NCI-H345 treated with DMSO at 0.1 percent for 48 hours (cell line): ENCODE results near the gene RWDD2A.

Experiments used
- DNase-seq: peaks from one replicate; lab custom pipeline; 2025; ENCODE audit not compliant: unreplicated experiment; lab: John Stamatoyannopoulos, UW

The RWDD2A gene

DNA sequence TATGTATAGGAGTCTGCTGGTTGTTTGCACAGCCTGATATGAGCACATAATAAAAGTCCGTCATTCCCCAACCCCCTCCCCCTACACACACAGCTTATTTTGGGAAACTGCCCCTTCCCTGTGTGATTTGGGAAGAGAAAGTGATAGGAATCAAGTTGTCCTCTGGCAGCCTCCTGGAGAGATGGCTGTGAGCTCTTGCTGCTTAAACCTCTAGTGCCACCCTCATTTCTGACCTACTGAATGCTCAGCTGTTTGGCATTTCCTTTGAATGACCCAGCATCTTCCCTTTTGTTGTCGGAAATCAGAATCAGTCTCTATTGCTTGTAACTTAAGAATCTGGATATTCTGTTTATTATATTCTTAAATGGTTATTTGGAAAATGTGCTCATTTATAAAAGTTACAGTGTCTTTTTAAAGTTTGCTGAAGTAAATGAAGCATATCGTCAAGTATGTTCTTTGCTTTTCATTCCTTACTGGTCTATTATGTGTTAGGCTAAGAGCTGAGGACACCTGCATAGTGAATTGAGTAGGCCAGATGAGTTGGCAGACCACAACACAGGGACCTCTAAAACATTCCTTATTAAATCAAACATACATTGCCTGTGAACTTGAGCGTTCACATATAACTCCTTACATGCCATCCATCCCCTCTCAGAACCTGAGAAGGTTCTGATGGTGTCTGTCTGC, 5.5 kb downstream of the RWDD2A start:
- no peak for DNase-seq

DNA sequence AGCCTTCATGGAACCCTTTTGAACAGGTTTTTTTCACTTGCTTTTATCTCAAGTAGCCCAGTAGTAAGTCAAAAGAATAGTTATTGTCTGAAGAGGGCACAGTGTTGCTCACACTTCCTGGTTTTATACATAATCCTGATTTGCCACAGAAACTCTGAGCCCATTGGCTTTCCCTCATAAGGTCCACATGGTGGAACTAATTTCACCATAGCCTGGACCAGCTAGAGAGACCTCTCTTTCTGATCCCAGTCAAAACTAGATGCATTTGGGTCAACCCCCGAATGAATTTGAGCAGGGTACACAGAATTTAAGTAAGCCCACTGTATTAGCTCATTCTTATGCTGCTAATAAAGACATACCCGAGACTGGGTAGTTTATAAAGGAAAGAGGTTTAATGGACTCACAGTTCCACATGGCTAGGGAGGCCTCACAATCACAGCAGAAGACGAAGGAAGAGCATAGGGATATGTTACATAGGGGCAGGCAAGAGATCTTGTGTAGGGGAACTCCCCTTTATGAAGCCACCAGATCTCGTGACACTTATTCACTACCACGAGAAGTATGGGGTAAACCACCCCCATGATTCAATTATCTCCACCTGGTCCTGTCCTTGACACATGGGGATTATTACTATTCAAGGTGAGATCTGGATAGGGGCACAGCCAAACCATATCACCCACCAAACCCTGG, 6.2 kb downstream of the RWDD2A start:
- no peak for DNase-seq

DNA sequence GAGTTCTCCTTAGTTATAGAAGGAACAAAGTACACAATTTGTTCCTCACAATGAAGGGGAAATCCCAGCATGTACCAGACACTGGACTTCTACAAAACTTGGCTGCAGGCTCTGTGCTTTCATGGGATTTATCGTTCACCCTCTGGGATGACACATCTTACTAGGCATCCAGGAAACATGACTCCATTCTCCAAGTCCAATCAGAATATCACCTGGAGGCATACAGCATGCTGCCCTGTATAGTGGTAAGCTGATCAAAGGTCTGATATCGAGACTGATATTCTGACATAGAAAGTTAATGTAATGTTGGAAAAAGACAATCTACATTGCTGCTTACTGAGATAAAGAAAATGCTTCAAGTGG, 6.7 kb downstream of the RWDD2A start:
- DNase-seq = no peak

DNA sequence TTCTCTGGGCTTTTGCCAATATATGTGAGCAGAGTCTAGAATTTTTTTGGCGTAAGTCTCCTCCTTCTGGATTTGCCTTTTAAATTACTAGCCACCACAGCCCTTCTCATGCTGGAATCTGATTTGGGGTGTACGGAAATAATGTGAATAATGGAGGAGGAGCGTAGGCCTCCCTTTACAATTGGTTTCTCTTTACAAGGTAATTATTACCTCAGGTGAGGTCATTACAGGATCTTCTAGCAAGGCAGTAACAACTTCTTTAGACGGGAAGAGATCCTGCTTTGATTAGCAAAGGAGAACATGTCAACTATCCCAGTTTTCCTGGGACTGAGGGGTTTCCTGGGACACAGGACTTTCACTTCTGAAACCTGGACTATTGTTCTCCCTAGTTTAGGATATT, 8.9 kb downstream of the RWDD2A start:
- DNase-seq = no peak

DNA sequence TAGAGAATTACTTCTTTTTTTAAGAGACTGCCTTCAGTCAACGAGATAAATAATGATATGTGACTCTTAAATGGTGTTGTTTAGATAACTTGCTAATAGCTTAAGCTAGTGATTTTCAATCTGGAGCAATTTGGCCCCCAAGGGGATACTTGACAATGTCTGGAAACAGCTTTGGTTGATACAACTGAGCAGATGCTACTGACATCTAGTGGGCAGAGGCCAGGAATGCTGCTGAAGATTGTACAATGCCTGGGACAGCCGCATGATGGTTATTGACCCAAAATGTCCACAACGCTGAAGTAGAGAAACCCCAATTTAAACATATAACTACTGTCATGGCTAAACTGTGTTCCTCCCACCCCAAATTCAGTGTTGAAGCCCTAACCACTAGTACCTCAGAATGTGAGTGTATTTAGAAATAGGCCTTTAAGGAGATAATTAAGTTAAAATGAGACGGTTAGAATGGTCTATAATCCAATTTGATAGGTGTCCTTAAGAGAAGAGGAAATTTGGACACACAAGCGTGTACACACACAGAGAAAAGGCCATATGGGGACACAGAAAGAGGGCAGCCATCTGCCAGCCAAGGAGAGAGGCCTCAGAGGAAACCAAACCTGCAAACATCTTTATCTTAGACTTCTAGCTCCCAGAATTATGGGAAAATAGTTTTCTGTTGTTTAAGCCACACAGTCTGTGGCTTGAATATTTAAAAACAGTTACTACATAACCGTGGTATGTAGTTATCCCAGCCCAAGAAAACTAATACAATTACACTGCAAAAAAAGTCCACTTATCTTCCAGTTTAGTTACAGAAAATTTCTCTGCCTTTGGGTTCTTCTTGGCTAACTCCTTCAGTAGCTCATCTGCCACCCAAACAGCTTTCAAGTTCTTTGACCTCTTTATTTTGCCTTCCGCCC, 22.2 kb downstream of the RWDD2A start:
- DNase-seq = peak; percentile 72

GRCh38 chr6:83216806-83217205, 23.6 kb downstream of the RWDD2A start:
- DNase-seq = no peak

DNA sequence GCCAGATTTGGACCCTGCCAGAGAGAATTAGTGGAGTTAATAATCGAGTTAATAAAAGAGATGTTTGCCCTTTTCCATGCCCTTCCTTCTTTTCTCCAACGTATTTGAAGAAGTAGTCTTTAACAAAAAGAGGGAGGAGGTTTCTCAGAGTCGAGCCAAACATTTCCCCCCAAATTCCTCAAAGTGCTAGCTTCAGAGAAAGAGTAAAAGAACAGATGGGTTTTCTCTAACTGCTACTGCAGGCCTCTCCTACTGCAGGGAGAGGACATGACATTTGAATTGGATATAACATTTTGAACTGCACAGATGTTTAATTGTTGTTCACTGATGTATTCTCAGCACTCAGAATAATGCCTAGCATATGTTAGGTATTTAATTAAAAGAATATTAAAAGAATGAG, 25.5 kb downstream of the RWDD2A start:
- DNase-seq = no peak

DNA sequence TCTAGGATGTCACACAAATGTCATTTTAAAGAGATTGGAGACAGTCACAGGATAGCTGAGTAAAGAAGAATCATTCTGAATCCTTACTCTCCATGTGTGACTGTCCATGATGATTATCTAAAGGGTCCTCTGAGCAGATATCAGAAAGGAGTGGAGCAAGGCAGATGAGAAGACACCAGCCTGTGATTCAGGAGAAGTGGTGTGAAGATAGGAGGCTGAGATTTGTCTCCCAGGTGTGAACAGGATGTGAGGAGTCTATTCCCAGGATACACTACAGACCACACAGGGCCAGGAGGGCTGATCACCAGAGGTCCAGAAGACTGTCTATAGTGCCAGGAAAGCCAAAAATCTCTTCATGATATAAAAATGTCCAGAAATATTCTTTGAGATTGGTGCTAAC, 27.0 kb downstream of the RWDD2A start:
- no peak for DNase-seq

DNA sequence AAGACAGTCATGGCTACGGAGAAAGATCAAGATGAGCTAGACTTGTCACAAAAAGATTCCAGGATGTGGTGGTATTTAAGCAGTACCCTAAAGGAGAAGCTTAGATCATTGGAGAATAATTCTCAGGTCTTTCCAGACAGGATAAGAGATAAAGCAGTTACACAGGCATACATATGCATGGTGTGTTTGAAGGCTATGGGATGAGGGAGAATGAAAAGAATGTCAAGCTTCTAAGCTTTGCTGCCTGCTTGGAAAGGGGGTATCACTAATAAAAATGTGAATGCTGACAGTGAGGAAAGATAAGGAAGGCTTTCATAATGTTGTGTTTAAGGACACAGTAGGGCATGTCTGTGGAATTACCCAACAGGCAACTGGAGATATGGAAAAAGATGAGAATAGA, 28.1 kb downstream of the RWDD2A start:
- no peak for DNase-seq

GRCh38 chr6:83221889-83222479, 28.8 kb downstream of the RWDD2A start:
- DNase-seq = peak; percentile 42

- DNase-seq = no peak
Observed at GRCh38 chr6:83226517-83226916, 33.4 kb downstream of the RWDD2A start.

DNA sequence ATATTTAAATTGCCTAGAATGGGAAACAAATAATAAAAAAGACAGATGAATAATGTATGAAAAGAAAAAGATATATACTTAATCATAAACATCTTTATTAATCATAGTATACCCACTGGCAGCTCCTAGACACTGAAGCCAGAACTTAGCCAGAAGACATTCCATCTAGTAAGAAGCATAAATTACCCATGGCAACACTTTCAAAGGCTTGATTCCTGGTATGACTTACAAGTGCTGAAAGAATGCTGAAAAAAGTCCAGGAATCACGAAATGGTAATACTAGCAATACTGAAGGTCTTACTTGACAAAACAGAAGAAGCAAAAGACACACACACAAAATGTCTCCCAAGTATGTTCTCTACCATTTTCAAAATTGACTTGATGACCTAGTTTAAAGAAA, 38.0 kb downstream of the RWDD2A start:
- no peak for DNase-seq

GRCh38 chr6:83247471-83247870, 54.3 kb downstream of the RWDD2A start:
- DNase-seq = no peak
